ENCODE data around the gene C16orf74. TPM values are rescaled to one million over a fixed set of nuclear protein-coding genes. Genes with fewer than 3 reads are reported as not detected.

The C16orf74 gene
- total RNA-seq, 1 donor from 2014 or later, result 2.3 TPM

- H3K4me1 ChIP-seq, result peaks cover 27% of the 10 kb centered on the region
- no peak for DNase-seq
- intact Hi-C loops (cut with micrococcal nuclease), result no loop called here
- peaks cover 9% of the 10 kb centered on the region for H3K9me3 ChIP-seq (replicated peaks)
- H3K4me3 ChIP-seq, result no peak overlapping the region
- no peak for TF ChIP-seq CTCF (IDR thresholded peaks at IDR 0.05; ENCODE audit: borderline replicate concordance)
- no peaks in the 10 kb centered on the region for H3K36me3 ChIP-seq
- no peaks in the 10 kb centered on the region for H3K27me3 ChIP-seq (ENCODE audit: low read depth)
- no peak overlapping the region for H3K27ac ChIP-seq (replicated peaks)
Observed at GRCh38 chr16:85712801-85713200, 38.1 kb downstream of the C16orf74 start.

- H3K4me3 ChIP-seq, result no peak overlapping the region
- H3K36me3 ChIP-seq, result no peaks in the 10 kb centered on the region
- H3K9me3 ChIP-seq (replicated peaks), result peaks cover 9% of the 10 kb centered on the region
- no peak for DNase-seq
- H3K4me1 ChIP-seq, result peaks cover 20% of the 10 kb centered on the region
- TF ChIP-seq CTCF (IDR thresholded peaks at IDR 0.05; ENCODE audit: borderline replicate concordance), result no peak
- intact Hi-C loops (cut with micrococcal nuclease), result no loop called here
- no peaks in the 10 kb centered on the region for H3K27me3 ChIP-seq (ENCODE audit: low read depth)
- no peak overlapping the region for H3K27ac ChIP-seq (replicated peaks)
Observed at GRCh38 chr16:85711982-85712587, 38.8 kb downstream of the C16orf74 start.

- Histone ChIP-seq H3K4me3 (no peak overlapping the region), H3K27me3 (ENCODE audit: low read depth) (no peaks in the 10 kb centered on the region), H3K27ac (replicated peaks) (no peak overlapping the region), H3K9me3 (replicated peaks) (peaks cover 9% of the 10 kb centered on the region), H3K36me3 (no peaks in the 10 kb centered on the region), H3K4me1 (peaks cover 7% of the 10 kb centered on the region)
- TF ChIP-seq CTCF (IDR thresholded peaks at IDR 0.05; ENCODE audit: borderline replicate concordance), result no peak
- intact Hi-C loops (cut with micrococcal nuclease), result no loop called here
- no peak for DNase-seq
Observed at GRCh38 chr16:85710732-85711131, 40.2 kb downstream of the C16orf74 start.

GRCh38 chr16:85709766-85710585 lies 40.9 kb downstream of the C16orf74 start:
- Histone ChIP-seq H3K27me3 (ENCODE audit: low read depth) (no peaks in the 10 kb centered on the region), H3K9me3 (replicated peaks) (peaks cover 9% of the 10 kb centered on the region), H3K4me1 (no peaks in the 10 kb centered on the region), H3K36me3 (no peaks in the 10 kb centered on the region), H3K4me3 (no peak overlapping the region), H3K27ac (replicated peaks) (no peak overlapping the region)
- intact Hi-C loops (cut with micrococcal nuclease), result no loop called here
- no peak for TF ChIP-seq CTCF (IDR thresholded peaks at IDR 0.05; ENCODE audit: borderline replicate concordance)
- no peak for DNase-seq

GRCh38 chr16:85708338-85708737 lies 42.6 kb downstream of the C16orf74 start:
- Histone ChIP-seq H3K27me3 (ENCODE audit: low read depth) (no peaks in the 10 kb centered on the region), H3K36me3 (no peaks in the 10 kb centered on the region), H3K4me3 (no peak overlapping the region), H3K4me1 (no peaks in the 10 kb centered on the region), H3K27ac (replicated peaks) (no peak overlapping the region), H3K9me3 (replicated peaks) (peaks cover 9% of the 10 kb centered on the region)
- intact Hi-C loops (cut with micrococcal nuclease), result no loop called here
- no peak for TF ChIP-seq CTCF (IDR thresholded peaks at IDR 0.05; ENCODE audit: borderline replicate concordance)
- no peak for DNase-seq
